ENCODE results near the gene PPP1R26. TPM values are rescaled to one million over a fixed set of nuclear protein-coding genes. Genes with fewer than 3 reads are reported as not detected.

PPP1R26 gene
- polyA plus RNA-seq, 3 donors: 0.56 to 4.7 (median 0.60) TPM

DNA sequence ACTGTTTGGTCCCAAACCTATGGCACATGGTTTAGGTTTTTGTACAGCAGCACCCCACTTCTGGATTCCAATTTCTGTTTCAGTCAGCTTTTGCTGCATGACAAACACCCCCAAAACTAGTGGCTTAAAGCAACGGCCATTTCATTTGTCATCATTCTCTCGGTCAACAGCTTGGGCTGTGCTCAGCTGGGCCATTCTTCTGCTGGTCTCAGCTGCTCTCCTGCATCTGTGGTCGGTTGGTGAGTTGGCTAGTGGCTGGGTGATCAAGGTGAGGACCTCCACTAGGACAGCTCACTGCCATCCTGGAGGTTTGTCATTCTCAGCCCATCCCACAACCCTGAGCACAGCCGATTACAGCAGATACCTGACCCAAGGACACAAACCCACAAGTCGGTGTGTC lies 24.8 kb upstream of the PPP1R26 start:
- Histone ChIP-seq H3K4me3 (replicated peaks in 1 of 3; ENCODE audit: low read depth in 2 of 3, low read length in 3 of 3) (no peak overlapping the region), H3K4me2 (replicated peaks; ENCODE audit: extremely low read depth, low read length, poor library complexity, severe bottlenecking) (no peak overlapping the region), H3K27me3 (ENCODE audit: control insufficient read depth in 2 of 2, insufficient read depth in 2 of 2, low read length in 2 of 2) (peaks cover 0 to 2% of the 10 kb centered on the region in 2 donors), H3K36me3 (replicated peaks in 1 of 2; ENCODE audit: control insufficient read depth in 1 of 2, insufficient read depth in 2 of 2, low read length in 2 of 2) (no peaks in the 10 kb centered on the region), H3K9ac (ENCODE audit: insufficient read depth, low read length, poor library complexity, severe bottlenecking) (no peak overlapping the region), H4K20me1 (ENCODE audit: insufficient read depth, low read length) (no peaks in the 10 kb centered on the region), H3K27ac (ENCODE audit: low read depth in 1 of 2, low read length in 2 of 2) (no peak overlapping the region), H3K79me2 (ENCODE audit: insufficient read depth, low read length) (no peaks in the 10 kb centered on the region), H3K4me1 (ENCODE audit: control insufficient read depth in 1 of 2, insufficient read depth in 2 of 2, low read length in 2 of 2) (no peaks in the 10 kb centered on the region), H3K9me3 (replicated peaks in 1 of 2; ENCODE audit: control insufficient read depth in 1 of 2, insufficient read depth in 1 of 2, low read length in 2 of 2) (no peaks in the 10 kb centered on the region), H2AFZ (ENCODE audit: insufficient read depth, low read depth, low read length, poor library complexity, severe bottlenecking) (no peak overlapping the region)
- 89% methylated on average over 2 of the region's 5 CpGs for WGBS (ENCODE audit: insufficient coverage)
- H3K9me3 Mint-ChIP-seq: peaks cover 0 to 3% (median 0%) of the 10 kb centered on the region in 7 donors
- intact Hi-C loops (cut with micrococcal nuclease): no loop called here
- TF ChIP-seq, protein P1, sequence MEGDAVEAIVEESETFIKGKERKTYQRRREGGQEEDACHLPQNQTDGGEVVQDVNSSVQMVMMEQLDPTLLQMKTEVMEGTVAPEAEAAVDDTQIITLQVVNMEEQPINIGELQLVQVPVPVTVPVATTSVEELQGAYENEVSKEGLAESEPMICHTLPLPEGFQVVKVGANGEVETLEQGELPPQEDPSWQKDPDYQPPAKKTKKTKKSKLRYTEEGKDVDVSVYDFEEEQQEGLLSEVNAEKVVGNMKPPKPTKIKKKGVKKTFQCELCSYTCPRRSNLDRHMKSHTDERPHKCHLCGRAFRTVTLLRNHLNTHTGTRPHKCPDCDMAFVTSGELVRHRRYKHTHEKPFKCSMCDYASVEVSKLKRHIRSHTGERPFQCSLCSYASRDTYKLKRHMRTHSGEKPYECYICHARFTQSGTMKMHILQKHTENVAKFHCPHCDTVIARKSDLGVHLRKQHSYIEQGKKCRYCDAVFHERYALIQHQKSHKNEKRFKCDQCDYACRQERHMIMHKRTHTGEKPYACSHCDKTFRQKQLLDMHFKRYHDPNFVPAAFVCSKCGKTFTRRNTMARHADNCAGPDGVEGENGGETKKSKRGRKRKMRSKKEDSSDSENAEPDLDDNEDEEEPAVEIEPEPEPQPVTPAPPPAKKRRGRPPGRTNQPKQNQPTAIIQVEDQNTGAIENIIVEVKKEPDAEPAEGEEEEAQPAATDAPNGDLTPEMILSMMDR (IDR thresholded peaks at IDR 0.05): no peak
- H3K36me3 Mint-ChIP-seq: no peaks in the 10 kb centered on the region
- H3K27ac Mint-ChIP-seq: no peak overlapping the region
- no peaks in the 10 kb centered on the region for H3K4me1 Mint-ChIP-seq
- H3K27me3 Mint-ChIP-seq (ENCODE audit: low read depth in 3 of 3): peaks cover 11 to 13% (median 11%) of the 10 kb centered on the region in 3 donors
- no peak overlapping the region for H3K4me3 Mint-ChIP-seq
- DNase-seq: no peak

DNA sequence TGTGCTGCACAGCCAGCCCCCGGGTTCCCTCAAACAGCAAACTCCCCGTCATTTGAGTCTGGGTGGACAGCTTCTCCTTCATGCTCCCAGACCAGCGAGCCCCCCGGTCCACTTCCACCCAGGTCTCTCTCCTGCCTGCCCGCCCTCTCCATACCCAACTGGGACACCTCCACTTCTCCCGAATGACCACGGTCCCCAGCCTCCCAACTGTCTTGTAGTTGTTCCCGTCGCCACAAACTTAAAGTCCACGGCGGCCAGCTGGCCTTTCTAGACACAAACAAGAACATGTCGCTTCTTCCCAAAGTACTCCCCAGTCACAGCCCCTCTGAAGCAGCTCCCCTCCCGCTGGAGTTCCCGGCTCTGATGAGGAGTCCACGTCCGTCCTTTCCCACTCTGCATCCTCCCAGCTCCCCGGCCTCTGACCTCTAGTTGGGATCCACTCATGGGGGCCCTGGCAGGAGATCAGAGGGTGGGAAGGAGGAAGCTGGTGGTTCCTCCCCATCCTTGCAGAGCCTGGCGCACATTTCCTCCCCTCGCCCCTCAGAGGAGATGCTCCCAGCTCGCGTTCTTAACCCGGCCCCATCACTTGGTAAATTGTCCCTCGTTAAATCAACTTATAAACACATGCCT lies 24.1 kb upstream of the PPP1R26 start:
- peaks cover 11 to 17% (median 13%) of the 10 kb centered on the region in 3 donors for H3K27me3 Mint-ChIP-seq (ENCODE audit: low read depth in 3 of 3)
- H3K9me3 ChIP-seq (replicated peaks in 1 of 2; ENCODE audit: control insufficient read depth in 1 of 2, insufficient read depth in 1 of 2, low read length in 2 of 2): no peaks in the 10 kb centered on the region
- H3K36me3 ChIP-seq (replicated peaks in 1 of 2; ENCODE audit: control insufficient read depth in 1 of 2, insufficient read depth in 2 of 2, low read length in 2 of 2): no peaks in the 10 kb centered on the region
- no peak for DNase-seq
- no peaks in the 10 kb centered on the region for H3K79me2 ChIP-seq (ENCODE audit: insufficient read depth, low read length)
- no peaks in the 10 kb centered on the region for H4K20me1 ChIP-seq (ENCODE audit: insufficient read depth, low read length)
- H2AFZ ChIP-seq (ENCODE audit: insufficient read depth, low read depth, low read length, poor library complexity, severe bottlenecking): no peak overlapping the region
- peaks cover 0 to 2% of the 10 kb centered on the region in 2 donors for H3K27me3 ChIP-seq (ENCODE audit: control insufficient read depth in 2 of 2, insufficient read depth in 2 of 2, low read length in 2 of 2)
- no peaks in the 10 kb centered on the region for H3K4me1 Mint-ChIP-seq
- peaks cover 0 to 3% (median 0%) of the 10 kb centered on the region in 7 donors for H3K9me3 Mint-ChIP-seq
- H3K4me1 ChIP-seq (ENCODE audit: control insufficient read depth in 1 of 2, insufficient read depth in 2 of 2, low read length in 2 of 2): no peaks in the 10 kb centered on the region
- no peak overlapping the region for H3K4me3 ChIP-seq (replicated peaks in 1 of 3; ENCODE audit: low read depth in 2 of 3, low read length in 3 of 3)
- H3K27ac Mint-ChIP-seq: no peak overlapping the region
- H3K27ac ChIP-seq (ENCODE audit: low read depth in 1 of 2, low read length in 2 of 2): no peak overlapping the region
- no peak overlapping the region for H3K4me2 ChIP-seq (replicated peaks; ENCODE audit: extremely low read depth, low read length, poor library complexity, severe bottlenecking)
- TF ChIP-seq, protein P1 (IDR thresholded peaks at IDR 0.05): no peak
- no peak overlapping the region for H3K9ac ChIP-seq (ENCODE audit: insufficient read depth, low read length, poor library complexity, severe bottlenecking)
- no peak overlapping the region for H3K4me3 Mint-ChIP-seq
- intact Hi-C loops (cut with micrococcal nuclease): no loop called here
- 96% methylated on average over 13 of the region's 23 CpGs for WGBS (ENCODE audit: insufficient coverage)
- H3K36me3 Mint-ChIP-seq: no peaks in the 10 kb centered on the region

Data from CD14-positive monocyte (primary cell).